ENCODE results near the gene MCHR2.

The MCHR2 gene

DNA sequence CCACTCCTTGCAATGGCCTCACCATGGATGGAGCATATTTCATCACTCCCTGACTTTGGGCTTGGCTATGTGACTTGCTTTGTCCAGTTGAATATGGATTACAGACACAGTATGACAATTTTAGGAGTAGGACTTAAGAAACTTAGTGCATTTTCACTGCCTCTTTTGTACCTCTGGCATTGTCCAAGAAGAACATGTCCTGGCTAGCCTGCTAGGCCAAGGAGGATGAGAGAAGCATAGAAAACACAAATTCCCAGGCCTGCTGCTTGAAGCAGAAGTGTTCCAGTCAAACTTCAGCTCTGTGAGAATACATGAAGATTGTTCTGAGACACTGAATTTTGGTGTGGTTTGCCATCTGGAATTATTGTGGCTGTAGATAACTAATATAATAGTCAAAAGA lies 3.1 kb upstream of the MCHR2 start:
- TF ChIP-seq, protein P1, sequence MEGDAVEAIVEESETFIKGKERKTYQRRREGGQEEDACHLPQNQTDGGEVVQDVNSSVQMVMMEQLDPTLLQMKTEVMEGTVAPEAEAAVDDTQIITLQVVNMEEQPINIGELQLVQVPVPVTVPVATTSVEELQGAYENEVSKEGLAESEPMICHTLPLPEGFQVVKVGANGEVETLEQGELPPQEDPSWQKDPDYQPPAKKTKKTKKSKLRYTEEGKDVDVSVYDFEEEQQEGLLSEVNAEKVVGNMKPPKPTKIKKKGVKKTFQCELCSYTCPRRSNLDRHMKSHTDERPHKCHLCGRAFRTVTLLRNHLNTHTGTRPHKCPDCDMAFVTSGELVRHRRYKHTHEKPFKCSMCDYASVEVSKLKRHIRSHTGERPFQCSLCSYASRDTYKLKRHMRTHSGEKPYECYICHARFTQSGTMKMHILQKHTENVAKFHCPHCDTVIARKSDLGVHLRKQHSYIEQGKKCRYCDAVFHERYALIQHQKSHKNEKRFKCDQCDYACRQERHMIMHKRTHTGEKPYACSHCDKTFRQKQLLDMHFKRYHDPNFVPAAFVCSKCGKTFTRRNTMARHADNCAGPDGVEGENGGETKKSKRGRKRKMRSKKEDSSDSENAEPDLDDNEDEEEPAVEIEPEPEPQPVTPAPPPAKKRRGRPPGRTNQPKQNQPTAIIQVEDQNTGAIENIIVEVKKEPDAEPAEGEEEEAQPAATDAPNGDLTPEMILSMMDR (IDR thresholded peaks at IDR 0.05; ENCODE audit: low read depth, low read length), result no peak
- H3K4me3 ChIP-seq (ENCODE audit: low read depth, low read length), result no peak overlapping the region

DNA sequence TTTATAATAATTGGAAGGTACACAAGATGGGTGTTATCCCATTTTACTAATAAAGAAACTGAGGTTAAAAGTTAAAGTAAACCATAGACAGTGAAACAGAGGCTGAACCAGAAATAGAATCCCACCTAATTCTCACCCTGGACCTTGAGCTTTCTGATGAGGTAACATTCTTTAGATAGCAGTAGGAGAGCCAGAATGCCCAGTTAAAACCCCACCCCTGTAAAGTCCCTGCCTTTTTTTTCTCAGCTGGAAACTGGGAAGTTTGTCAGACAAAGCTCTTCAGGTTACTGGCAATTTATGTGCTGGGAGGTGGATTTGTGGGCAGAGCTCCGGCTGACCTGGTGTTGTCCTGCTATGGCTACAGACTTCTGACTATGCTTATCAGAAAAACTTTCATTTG lies 1.9 kb upstream of the MCHR2 start:
- TF ChIP-seq, protein P1 (IDR thresholded peaks at IDR 0.05; ENCODE audit: low read depth, low read length), result no peak
- no peak overlapping the region for H3K4me3 ChIP-seq (ENCODE audit: low read depth, low read length)

DNA sequence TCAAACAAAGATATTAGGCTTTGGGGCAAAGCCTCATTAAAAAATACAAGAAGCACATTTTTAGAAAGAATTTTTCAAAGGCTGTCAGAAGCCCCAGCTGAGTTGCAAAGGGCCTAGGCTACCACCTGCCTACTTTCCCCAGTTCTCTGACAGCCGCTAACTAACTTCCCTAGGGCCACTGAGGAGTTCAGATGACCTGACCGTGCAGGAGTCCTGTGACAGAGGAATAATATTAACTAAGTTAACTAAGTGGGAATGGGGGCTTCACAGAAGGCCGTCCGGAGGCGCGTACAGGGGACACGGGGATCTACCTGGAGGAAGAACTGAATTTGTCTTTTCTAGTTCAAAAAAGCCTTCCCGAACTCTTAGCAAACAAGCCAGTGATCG lies 884 bp downstream of the MCHR2 start:
- TF ChIP-seq, protein P1 (IDR thresholded peaks at IDR 0.05; ENCODE audit: low read depth, low read length), result no peak

DNA sequence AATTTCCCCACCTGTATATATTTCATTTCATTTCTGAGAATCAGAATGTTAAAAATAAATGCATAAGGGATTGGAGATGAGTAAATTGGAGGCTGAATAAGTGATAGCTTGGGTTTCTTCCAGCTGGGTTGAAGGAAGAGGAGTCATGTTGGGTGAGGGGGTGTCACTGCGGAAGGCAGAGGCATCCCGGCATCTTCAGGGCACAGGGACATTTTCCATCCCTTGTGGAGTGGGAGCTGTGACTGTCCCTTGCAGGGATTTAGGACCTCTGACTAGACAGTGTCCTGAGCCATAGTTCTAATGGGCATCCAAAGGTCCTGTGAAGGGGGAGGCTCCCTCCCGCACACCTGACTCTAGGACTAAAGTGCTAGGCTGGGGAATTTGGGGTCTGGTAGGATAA lies 2.1 kb downstream of the MCHR2 start:
- no peak overlapping the region for H3K4me3 ChIP-seq (ENCODE audit: low read depth, low read length)
- TF ChIP-seq, protein P1 (IDR thresholded peaks at IDR 0.05; ENCODE audit: low read depth, low read length), result no peak

More for the DNA sequence above, 884 bp downstream of the MCHR2 start:
- no peak overlapping the region for H3K4me3 ChIP-seq (ENCODE audit: low read depth, low read length)

DNA sequence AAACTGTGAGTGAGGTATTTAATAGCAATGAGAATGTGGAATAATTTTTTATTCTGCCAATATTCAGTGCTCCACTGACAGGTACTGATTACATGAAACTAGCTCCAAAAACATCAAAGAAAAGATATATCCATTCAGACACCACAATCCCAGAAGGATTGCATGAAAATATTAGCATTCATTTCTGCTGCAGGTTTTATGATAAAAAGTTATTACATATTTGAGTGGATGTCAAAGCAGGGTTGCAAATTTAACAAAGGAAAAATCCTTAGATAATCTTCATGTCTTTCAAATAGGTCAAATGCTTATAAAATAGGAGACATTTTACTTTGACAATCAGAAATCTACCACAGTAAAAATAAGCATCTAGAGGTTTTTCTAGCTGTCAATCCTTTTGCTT lies 13.3 kb downstream of the MCHR2 start:
- H3K4me3 ChIP-seq (ENCODE audit: low read depth, low read length), result no peak overlapping the region
- TF ChIP-seq, protein P1 (IDR thresholded peaks at IDR 0.05; ENCODE audit: low read depth, low read length), result no peak

DNA sequence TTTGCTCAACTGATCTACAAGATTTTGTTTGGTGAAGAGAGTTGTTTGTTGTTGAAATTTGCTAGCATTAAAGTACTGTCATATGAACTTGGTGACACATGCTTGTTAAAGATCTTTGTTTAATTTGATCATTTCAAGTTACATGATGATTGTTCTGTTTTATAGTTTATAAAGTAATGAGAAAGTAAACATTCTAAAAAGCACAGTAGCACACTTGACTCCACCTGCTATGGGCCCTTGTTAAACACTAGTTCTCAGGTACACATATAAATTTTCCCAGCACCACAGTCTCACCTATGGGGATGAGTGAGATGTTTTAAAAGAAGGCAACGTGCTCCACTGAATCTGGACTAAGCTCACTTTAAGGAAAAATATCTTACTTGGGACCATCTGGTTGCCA lies 14.1 kb downstream of the MCHR2 start:
- TF ChIP-seq, protein P1 (IDR thresholded peaks at IDR 0.05; ENCODE audit: low read depth, low read length), result no peak
- H3K4me3 ChIP-seq (ENCODE audit: low read depth, low read length), result no peak overlapping the region

DNA sequence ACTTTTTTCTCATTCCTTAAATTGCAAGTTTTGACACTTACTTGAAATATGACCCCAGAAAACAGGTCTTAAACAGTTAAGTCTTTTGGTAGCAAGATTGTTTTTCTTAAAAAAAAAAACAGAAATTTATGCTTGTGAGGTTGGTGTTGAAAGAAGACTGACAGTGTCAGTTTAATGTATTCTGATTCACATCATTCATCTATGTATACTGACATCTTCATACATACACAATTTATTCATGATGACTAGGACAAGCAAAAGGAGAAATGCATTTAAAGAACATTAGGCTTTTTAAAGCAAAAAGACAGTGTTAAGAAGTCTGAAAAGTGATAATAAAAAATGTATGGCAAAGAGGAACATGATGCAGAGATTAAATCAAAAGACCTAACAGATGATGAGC lies 27.0 kb downstream of the MCHR2 start:
- no peak overlapping the region for H3K4me3 ChIP-seq (ENCODE audit: low read depth, low read length)
- TF ChIP-seq, protein P1 (IDR thresholded peaks at IDR 0.05; ENCODE audit: low read depth, low read length), result no peak
